Stimulated activated CD8-positive, alpha-beta memory T cell treated with anti-CD3 and anti-CD28 coated beads, Interleukin-4, amount 100 ng/mL, for 48 hours (primary cell): Measurements from ENCODE around the gene XYLT1.

Source experiments
- DNase-seq: peaks from one replicate; pipeline ENCODE4 v3.0.0-alpha.2; 2020

XYLT1 gene

DNA sequence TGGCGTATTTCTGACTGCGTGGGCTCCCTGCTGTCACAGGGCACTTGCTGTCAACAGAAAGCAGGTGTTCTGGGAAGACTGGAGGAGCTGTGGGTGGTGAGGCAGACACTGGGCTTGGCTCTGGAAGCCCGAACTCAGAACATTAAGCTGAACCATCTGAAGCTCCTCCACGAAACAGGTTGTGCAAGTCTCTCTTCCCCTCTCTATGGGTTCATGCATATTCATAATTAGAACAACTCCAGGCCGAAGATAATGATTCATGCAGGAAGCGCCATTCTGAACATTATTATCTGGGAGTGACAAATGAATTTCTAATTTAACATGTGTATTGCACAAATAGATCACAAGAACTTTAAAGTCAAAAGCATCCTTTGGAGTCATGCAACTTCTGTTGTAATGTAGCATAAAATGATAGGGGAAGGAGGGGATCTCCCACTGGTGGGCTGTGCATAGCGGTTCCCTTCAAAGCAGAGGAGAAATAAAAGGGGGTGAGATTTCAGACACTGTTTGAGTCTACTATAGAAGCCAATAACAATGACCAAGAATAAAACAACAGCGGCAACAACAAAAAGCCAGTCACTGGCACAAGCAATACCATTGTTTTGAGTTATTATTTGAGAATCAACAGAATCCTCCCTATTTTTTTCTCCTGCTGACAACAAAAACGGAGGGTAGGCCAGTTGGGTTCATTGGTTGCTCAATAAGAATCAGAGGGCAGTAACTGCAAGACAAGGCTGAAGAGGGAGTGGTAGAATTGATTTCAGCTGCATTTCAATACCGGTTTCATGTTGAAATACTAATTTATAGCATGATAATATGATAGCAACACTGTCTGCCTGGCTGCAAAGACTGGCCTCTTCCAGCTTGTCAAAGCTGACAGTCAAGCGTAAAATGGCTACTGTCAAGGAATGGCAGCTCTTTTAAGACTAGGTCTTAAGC, 407.3 kb downstream of the XYLT1 start:
- no peak for DNase-seq

DNA sequence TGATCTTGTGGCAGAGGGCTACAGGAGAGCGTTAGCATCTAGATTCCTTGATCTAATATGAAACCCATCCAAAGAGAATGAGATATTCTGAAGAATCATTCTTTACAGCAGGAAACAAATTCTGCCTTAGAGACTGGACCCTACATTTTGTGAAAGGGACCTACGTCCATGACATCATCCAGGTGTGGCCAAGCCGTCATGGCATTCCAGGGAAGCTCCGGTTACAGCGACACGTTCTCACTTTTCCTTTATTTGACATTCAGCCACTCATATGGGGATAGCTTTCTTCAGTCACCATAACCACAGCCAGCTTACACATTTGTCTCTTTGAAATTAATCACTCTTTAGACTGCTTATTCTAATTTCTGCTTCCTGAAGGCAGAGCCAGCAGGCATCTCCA, 408.1 kb downstream of the XYLT1 start:
- no peak for DNase-seq

DNA sequence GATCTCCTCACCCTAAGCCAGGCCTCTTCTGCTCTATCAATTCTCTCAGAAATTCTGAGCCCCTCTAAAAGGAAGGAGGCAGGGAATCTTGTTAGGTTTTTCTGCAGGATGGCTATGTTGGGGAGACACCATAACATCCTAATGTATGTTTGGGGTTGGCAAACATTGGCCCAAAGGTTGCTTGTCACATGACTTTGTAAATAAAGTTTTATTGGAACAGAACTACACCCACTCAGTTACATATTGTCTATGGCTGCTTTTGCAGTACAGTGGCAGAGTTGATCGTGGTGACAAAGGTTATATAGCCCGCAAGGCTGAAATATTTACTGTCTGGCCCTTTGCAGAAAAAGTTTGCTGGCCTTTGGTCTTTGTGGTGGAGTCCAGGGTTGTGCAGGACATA, 409.4 kb downstream of the XYLT1 start:
- DNase-seq = no peak

DNA sequence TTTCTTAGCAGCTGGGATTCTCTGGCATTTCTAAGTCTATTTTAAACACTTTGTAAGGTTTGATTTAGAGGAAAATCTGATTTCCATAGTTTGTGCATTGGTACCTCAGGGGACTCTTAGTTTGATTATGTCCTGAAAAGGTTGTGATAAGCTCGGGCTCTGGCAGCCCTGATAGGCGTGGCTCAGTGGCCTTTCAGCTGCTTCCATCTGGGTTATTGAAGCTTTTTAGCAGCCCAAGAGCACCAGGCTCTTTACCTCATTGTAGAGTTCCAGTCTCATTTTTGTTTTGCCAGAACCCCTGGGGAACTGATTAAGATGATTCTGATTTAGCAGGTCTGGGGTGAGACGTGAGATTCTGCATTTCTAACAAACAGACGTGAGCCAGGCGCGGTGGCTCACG, 412.3 kb downstream of the XYLT1 start:
- DNase-seq = no peak

DNA sequence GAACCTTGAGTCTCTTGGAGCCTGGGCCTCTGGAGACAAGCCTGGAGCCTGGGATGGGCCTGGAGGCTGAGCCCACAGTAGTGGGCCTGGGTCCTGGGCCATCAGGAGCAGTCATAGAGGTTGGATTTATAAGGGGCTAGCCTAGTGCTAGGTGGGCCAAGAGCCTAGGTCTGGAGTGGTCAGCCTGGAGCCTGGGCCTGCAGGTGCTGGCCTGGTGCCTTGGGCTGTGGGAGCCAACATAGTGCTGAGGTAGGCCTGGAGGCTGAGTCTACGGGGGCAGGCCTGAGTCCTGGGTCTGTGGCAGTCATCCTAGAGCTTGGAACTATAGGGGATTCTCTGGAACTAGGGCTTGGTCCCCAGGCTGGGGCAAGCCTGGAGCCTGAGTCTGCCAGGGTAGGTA, 414.1 kb downstream of the XYLT1 start:
- no peak for DNase-seq

DNA sequence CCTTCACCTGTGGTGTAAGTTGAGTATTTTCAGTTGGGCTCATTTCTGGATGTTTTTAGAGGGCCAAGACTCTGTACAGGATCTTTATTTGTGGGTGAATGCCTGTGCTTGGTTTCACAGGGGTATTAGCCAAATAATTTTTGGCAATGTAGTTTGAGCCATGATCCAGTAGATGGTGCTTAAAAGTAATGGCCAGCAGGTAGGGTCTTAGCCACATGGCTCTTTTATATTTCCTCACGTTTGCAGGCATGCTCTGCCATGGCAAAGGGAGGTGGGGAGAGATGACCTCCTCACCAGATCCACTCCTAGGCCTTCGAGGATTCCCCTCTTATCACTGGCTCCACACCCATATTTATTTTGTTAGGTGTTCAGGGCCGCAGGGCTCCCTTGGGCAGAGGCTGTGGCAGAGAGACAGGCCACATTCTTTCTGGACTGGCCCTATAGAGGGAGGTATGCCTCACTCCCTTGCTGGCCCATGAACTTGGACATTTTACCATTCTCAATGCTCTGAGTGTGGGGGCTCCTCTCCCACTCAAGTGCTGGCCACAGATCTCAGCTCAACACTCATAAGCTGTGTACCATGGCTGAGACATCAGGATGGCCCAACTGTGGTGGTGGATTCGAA, 417.1 kb downstream of the XYLT1 start:
- DNase-seq = no peak
